OCI-LY3 (cell line): ENCODE results near the gene HIPK2.

Experiments used
- H2AFZ ChIP-seq: fragments of 200-600, 300-600 bp; shearing (Covaris generic); 2 replicates; pipeline ENCODE4 v1.6.0; 2014; ENCODE audit warnings: antibody characterized with exemption, low read depth, low read length
- H3K27ac ChIP-seq: fragments of 200-600, 300-600 bp; sonication (generic); 2 replicates; pipeline ENCODE4 v1.5.1; 2014; ENCODE audit warnings: mild to moderate bottlenecking, low read length, moderate library complexity, mixed read lengths
- H3K27me3 ChIP-seq: fragments of 200-600, 300-600 bp; sonication (generic); 2 replicates; pipeline ENCODE4 v1.6.1; 2014; ENCODE audit warnings: low read depth, low read length, mixed read lengths
- H3K36me3 ChIP-seq: fragments of 200-600, 300-600 bp; sonication (generic); replicated peaks from 2 replicates; pipeline ENCODE3; 2014; ENCODE audit warnings: low read depth, low read length, mixed read lengths
- H3K4me1 ChIP-seq: fragments of 300-600, 200-600 bp; sonication (generic); 2 replicates; pipeline ENCODE4 v1.6.1; 2014; ENCODE audit warnings: low read length, mixed read lengths
- H3K4me2 ChIP-seq: fragments of 200-600, 300-600 bp; sonication (generic); 2 replicates; pipeline ENCODE4 v1.6.1; 2014; ENCODE audit warnings: low read length, mixed read lengths
- H3K4me3 ChIP-seq: fragments of 300-600, 200-600 bp; sonication (generic); 2 replicates; pipeline ENCODE4 v1.5.1; 2014; ENCODE audit warnings: antibody characterized with exemption, mild to moderate bottlenecking, low read length, moderate library complexity
- H3K79me2 ChIP-seq: fragments of 300-600, 200-600 bp; shearing (Covaris generic); 2 replicates; pipeline ENCODE4 v1.6.1; 2014; ENCODE audit warnings: mild to moderate bottlenecking, low read length, mixed read lengths
- H3K9ac ChIP-seq: fragments of 300-600, 200-600 bp; shearing (Covaris generic); 2 replicates; pipeline ENCODE4 v1.6.0; 2014; ENCODE audit warnings: mild to moderate bottlenecking, low read length, moderate library complexity
- H3K9me3 ChIP-seq: fragments of 200-600, 300-600 bp; shearing (Covaris generic); 2 replicates; pipeline ENCODE4 v1.6.1; 2014; ENCODE audit warnings: low read length, mixed read lengths; ENCODE audit not compliant: insufficient read depth
- H4K20me1 ChIP-seq: fragments of 200-600, 300-600 bp; sonication (generic); 2 replicates; pipeline ENCODE4 v1.6.1; 2016; ENCODE audit warnings: low read length, mixed read lengths; ENCODE audit not compliant: insufficient read depth
- CTCF ChIP-seq: fragments of 200-600, 300-600 bp; sonication (generic); IDR thresholded peaks from 2 replicates; pipeline ENCODE4 v1.5.1; 2014; ENCODE audit warnings: antibody characterized with exemption, low read length, low read depth
- EZH2phosphoT487 ChIP-seq: fragments of 200-600 bp; shearing (Covaris generic); IDR thresholded peaks from 2 replicates; pipeline ENCODE4 v1.6.1; 2018; ENCODE audit warnings: antibody characterized with exemption, mixed run types, low read depth

The HIPK2 gene

GRCh38 chr7:139768249-139768824 lies 9.5 kb downstream of the HIPK2 start:
- H3K4me1 ChIP-seq: peaks cover 19% of the 10 kb centered on the region
- no peak for TF ChIP-seq CTCF
- no peak for TF ChIP-seq EZH2phosphoT487
- no peak overlapping the region for H3K4me2 ChIP-seq
- no peak overlapping the region for H3K9ac ChIP-seq
- no peak overlapping the region for H2AFZ ChIP-seq
- H4K20me1 ChIP-seq: peaks cover 8% of the 10 kb centered on the region; the same call in 1 of the 2 replicates
- H3K36me3 ChIP-seq: no peaks in the 10 kb centered on the region
- no peak overlapping the region for H3K4me3 ChIP-seq
- no peaks in the 10 kb centered on the region for H3K9me3 ChIP-seq
- no peak overlapping the region for H3K27ac ChIP-seq
- no peaks in the 10 kb centered on the region for H3K79me2 ChIP-seq
- H3K27me3 ChIP-seq: peaks cover 36% of the 10 kb centered on the region

GRCh38 chr7:139767561-139767982 lies 10.2 kb downstream of the HIPK2 start:
- Histone ChIP-seq H3K27me3 (peaks cover 34% of the 10 kb centered on the region), H3K9ac (no peak overlapping the region), H3K27ac (no peak overlapping the region), H3K36me3 (no peaks in the 10 kb centered on the region), H2AFZ (no peak overlapping the region), H3K4me2 (no peak overlapping the region), H4K20me1 (peaks cover 5% of the 10 kb centered on the region; the same call in 1 of the 2 replicates), H3K79me2 (no peaks in the 10 kb centered on the region), H3K9me3 (no peaks in the 10 kb centered on the region), H3K4me1 (peaks cover 11% of the 10 kb centered on the region), H3K4me3 (no peak overlapping the region)
- TF ChIP-seq EZH2phosphoT487: no peak

- Histone ChIP-seq H3K9me3 (no peaks in the 10 kb centered on the region), H3K4me2 (no peak overlapping the region)
Observed at GRCh38 chr7:139765143-139765542, 12.7 kb downstream of the HIPK2 start.

GRCh38 chr7:139763330-139763729 lies 14.5 kb downstream of the HIPK2 start:
- H3K9me3 ChIP-seq: no peaks in the 10 kb centered on the region
- no peaks in the 10 kb centered on the region for H4K20me1 ChIP-seq
- H2AFZ ChIP-seq: no peak overlapping the region
- H3K36me3 ChIP-seq: no peaks in the 10 kb centered on the region
- H3K4me3 ChIP-seq: no peak overlapping the region
- no peak overlapping the region for H3K4me2 ChIP-seq
- H3K9ac ChIP-seq: no peak overlapping the region
- H3K79me2 ChIP-seq: no peaks in the 10 kb centered on the region
- no peaks in the 10 kb centered on the region for H3K4me1 ChIP-seq
- no peak overlapping the region for H3K27ac ChIP-seq
- TF ChIP-seq EZH2phosphoT487 (no peak), CTCF (no peak)
- H3K27me3 ChIP-seq: peaks cover 24% of the 10 kb centered on the region; the same call in 1 of the 2 replicates

More at GRCh38 chr7:139765143-139765542, 12.7 kb downstream of the HIPK2 start:
- Histone ChIP-seq H3K27me3 (peaks cover 20% of the 10 kb centered on the region; the same call in 1 of the 2 replicates), H3K79me2 (no peaks in the 10 kb centered on the region), H3K4me1 (no peaks in the 10 kb centered on the region), H3K36me3 (no peaks in the 10 kb centered on the region), H3K9ac (no peak overlapping the region), H3K27ac (no peak overlapping the region), H4K20me1 (no peaks in the 10 kb centered on the region), H3K4me3 (no peak overlapping the region), H2AFZ (no peak overlapping the region)
- no peak for TF ChIP-seq CTCF
- TF ChIP-seq EZH2phosphoT487: no peak
